ENCODE measurements around the gene ARHGAP4.

Gene ARHGAP4

DNA sequence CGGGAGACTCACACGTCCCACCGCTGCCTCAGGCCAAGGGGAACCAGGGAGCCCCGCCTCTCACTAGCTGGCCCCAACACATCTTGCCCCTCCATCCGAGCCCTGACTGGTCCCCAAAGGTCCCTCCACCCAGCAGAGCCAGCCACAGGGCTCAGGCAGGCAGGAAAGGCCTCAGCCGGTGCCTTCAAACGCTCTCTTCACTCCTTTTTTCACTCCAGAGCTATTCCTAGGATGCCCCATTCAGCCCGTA is 1.5 kb upstream of the ARHGAP4 start:
- no peak for DNase-seq (ENCODE audit: low spot score)

DNA sequence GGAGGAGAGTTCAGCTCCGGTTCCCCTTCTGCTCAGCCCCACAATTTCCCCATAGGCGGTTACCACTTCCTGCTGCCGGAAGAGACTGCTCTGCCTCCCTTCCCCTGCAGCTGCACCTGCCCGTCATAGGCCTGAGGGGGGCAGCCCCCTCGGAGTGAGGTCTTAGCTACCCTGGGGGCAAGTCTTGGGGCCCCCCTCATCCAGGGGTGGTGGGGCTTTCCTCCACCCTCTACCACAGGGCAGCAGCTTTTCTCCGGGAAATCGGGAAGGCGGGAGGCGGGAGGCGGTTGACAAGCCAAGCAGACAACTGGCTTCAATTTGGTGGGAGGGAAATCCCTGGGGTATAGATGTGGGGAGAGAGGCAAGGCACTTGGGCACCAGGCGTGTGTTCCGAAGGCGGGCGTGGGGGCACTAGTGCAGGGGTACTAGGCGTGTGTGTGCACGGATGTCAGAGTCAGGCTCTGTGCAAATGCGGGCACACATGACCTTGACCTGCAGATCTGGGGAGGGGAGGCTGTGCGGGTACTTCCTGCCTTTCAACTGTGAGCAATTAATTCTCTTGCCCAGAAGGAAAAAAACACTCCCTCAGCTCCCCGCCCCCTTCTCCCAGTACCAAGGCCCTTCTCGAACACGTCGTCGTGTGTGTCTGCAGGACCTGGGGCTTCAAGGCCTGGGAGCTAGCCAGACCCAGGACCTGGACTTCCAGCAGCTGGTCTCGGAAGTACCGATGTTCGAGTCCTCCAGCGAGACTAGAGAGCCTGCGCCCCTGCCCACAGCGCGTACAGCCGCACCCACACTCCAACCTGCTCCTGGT is 1.0 kb upstream of the ARHGAP4 start:
- DNase-seq (ENCODE audit: low spot score), result peak; percentile 75

DNA sequence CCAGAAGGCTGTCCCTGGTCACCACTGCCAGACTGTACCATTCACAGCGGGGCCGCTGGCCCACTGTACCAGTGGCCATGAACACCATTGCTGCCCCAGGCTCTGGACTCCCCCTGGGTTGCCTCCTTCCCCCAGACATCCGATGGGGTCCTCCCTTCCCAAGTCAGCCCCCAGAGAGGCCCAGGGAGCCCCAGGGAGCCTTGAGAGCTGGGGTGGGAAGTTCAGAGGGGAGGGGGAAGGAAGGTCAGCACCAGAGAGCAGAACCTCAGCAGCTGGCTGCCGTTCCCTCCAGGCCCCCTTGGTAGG is 441 bp upstream of the ARHGAP4 start:
- DNase-seq (ENCODE audit: low spot score), result no peak

DNA sequence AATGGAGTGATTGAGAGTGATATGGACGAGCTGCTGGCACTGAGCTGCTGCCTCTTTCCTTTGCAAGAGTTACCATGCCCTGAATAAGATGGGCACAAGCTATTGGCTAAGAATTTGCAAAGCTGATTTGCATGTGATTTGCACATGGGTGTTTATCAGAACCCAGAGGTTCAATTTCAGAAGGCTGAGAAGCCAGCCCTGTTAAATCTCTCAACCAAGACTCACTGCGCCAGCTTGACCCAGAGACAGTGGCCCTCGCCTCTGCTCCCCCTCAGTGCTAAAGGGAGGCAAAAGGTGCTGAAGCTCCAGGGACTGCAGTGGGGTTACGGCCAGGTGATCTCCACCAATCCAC is 701 bp downstream of the ARHGAP4 start:
- DNase-seq (ENCODE audit: low spot score), result no peak

DNA sequence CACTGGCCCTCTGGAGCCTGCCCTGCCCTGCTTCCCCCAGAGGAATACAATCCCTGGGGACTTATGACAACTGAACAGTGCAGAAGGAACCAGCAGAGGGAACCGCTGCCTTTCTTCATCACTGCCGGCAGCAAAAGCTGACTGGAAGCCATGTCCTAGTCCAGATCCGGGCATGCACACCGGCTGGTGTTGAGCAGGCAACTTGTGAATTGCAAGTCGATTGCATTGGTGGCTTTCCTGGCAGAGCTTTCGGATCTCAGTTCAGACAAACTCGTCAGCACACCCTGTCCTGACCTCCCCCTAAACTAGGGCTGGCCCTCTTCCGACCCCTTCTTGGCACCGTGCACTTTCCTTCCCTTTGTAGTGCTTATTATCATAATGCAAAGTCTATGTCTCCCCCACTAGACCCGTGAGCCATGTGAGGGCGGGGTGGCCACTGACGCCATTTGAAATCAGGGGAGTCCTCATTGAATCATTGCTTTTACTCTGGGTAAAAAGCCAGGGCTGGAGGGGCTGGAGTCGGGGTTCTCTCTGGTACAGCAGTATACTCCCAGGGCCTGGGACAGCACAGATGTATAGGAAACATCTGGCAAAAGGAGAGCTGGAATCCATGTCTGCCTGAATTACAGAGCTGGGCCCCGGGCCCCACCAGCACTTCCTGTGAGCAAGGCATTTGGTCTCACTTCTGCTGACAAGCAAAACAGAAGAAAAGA is 1.8 kb downstream of the ARHGAP4 start:
- DNase-seq (ENCODE audit: low spot score), result no peak

DNA sequence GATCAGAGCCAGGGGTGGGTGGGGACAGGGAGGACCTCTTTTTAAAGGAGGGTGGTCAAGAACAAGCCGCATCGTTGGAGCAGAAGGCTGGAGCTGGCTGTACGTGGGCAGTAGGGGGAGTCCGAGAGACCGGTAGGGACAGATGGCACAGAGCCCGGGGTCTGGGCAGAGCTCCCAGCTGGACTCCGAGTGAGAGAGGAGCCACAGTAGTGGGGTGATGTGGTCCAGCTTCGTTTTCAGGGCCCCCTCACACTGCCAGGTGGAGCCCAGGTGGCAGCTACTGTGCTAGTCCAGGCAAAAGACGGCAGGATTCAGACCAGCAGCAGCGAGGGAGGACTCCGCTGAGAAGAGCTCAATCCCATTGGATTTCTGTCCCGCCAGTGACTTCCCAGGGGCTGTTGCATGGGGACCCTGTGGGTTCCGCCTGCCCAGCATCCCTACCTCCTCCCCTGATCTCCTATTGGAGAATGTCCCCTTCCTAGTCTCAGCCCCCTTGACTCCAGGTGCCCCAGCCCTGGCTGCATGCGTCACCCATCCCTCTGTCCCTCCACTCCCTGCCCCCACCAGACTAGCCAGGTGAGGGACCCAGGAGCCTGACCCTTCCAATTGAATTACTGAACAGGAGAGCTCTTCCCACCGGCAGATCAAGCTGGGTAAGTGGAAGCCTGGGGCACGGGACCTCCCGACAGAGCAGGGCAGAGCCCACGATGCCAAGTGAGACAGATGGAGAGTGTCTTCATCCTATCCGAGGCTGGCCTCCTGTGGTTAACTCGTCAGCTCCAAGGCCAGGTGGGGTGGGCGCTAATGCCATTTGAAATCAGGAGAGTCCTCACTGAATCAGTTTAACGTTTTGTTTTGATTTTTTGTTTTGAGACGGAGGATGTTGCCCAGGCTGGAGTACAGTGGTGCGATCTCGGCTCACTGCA is 2.9 kb downstream of the ARHGAP4 start:
- peak; percentile 75 for DNase-seq (ENCODE audit: low spot score)

DNA sequence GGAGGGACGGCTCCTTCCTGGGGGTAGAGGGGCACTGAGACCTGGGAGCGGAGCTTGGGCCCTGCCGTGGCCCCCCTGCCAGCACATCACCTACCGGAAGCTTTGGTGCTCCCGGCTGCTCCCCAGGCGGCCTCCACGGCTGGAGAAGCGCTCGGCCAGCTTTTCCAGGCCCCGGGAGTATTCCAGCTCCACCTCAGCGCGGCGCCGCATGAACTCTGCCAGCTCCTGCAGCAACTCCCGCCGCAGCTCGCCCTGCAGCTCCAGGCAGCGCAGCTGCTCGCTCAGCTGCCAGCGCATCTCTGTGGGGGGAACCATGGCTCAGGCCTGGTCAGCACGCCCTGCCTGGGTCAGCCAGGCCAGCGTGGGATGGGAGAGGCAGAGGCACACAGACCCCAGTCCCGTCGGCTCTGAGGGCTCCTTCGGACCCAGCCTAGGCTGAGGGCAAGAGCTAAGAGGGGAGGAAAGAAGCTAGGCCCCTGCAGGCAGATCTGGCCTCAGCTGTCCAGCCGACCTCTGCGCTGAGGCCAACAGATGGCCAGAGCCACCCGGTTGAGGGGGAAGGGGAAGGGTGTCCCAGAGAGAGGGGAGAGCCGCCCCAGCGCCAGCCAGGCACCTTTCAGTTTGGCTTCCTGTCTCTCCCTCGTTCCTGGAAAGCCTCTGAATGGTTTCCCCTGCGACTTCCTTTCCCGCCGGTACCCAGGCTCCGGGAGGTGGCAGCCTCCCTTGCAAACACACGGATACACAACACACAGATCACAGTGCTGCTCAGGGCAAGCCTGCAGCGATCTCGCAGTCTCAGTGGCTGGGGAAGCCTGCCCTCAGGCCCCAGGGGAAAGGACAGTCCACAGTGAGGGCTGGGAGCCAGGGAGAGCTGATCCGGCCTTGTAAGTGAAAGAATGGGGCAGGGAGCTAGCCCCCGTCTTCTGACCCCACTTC is 4.3 kb downstream of the ARHGAP4 start:
- no peak for DNase-seq (ENCODE audit: low spot score)

DNA sequence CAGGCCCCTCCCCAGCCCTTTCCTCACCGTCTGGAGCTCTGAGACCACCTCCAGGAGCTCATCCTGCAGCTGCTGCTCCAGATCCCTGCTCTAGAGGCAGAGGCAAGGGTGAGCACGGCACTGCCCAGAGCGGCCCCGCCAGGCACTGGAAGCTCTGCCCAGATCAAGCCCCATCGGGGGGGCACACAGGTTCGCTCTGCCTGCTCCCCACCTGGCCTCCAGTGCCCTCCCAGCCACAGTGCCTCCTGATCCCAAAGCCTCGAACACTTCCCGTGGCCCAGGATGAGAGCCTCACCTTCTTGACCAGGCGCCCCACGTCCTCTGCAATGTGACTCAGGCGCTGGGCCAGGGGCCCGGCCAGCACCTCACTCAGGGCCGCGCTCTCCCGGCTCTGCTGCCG is 5.0 kb downstream of the ARHGAP4 start:
- DNase-seq (ENCODE audit: low spot score), result no peak

DNA sequence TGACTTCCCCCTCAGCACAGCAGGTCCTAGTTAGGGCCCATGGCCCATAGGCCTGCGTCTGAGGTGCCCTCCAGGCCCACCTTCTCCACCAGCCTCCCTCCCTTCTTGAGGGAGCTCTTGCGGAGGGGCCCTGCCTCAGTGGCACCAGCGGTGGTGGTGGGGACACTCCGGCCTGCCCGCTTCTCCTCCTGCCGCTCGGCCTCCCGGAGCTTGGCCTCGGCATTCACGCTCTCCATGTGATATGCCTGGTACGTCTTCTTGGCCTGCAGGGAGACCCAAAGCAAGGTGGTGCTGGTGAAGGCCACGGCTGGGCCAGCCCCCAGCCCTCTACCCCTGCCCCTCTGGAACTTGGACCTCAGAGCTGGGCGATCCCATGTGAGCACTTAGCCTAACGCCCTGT is 5.5 kb downstream of the ARHGAP4 start:
- peak; percentile 31 for DNase-seq (ENCODE audit: low spot score)

DNA sequence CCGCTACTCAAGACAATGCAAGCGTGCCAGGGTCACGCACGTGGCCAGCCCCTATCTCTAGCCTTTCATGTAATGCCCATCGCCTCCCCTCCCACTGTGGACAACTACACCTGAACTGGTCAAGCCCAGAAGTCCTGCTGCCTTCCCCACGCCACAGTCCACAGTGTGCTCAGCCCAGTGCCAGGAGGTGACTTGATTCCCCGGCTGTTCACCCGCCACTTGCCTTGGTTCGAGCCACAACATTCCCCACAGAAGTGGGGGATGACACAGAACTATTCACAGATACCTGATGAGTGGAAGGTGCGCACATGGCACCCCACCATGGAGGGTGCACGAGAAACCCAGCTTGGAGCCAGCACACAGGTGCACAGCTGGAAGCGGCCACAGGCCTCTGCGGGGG is 6.8 kb downstream of the ARHGAP4 start:
- peak; percentile 30 for DNase-seq (ENCODE audit: low spot score)

DNA sequence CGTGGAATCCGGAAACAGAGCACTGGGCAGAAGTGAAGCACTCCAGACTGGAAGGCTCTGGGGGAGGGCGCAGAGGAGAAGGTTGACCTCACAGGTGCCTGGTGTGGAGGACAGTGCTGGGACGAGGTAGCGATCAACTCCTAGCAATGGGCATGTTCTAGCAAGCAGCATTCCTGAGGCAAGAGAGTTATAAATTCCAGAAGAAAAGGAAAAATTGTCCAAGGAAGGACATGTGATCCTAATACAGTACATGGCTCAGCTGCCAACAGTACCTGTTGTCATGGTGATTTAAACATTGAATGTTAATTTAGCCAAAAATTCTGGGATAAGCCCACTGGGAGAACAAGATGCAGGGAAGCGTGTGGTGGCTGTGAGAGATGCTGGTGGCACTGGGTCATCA is 8.2 kb downstream of the ARHGAP4 start:
- no peak for DNase-seq (ENCODE audit: low spot score)

DNA sequence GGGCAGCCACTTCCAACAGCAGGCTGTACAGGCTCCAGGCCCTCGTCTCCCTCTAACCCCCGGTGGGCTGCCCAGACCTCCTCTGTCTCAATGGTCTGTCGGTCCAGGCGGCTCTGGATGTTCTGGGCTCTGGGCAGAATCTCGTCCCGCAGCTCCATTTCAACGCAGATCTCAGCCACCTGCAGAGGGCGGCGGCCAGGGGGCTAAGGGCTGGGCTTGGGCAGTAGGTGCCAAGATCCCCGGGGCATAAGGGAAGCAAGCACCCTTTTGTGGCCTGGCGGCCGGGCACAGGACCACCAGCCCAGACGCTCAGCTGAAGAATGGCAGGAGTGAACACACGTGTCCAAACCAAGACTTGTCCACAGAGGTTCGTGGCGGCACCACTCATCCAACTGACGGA is 12.4 kb downstream of the ARHGAP4 start:
- DNase-seq (ENCODE audit: low spot score), result no peak

DNA sequence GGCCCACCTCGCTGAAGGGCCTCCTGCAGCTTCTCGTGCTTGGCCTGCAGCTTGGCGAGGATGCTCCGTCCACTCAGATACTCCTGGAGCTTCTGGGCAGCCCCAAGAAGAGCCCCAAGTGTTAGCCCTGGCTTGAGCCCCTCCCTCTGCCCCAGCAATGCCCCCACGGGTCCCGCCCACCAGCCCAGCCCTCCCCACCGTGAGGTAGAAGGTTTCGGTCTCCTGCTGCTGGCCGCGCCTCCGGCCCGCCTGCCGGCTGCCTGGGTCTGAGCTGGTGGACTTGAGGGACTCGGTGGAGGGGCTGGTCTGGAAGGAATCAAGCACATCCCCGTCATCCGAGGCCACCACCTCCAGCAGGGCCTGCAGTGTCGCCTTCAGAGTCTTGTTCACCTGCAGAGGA is 12.9 kb downstream of the ARHGAP4 start:
- no peak for DNase-seq (ENCODE audit: low spot score)

DNA sequence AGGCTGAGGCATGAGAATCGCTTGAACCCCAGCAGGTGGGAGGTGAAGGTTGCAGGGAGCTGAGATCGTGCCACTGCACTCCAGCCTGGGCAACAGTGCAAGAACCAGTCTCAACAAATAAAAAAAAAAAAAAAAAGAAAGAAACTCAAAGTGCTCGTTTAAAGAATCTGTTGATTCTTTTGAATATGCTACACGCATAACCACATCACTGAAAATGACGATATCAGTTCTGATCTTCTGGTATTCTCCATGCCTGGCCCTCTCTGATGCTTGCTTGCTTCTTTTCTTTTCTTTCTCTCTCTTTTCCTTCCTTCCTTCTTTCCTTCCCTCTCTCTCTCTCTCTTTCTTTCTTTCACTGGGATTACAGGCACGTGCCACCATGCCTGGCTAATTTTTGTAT is 14.3 kb downstream of the ARHGAP4 start:
- DNase-seq (ENCODE audit: low spot score), result no peak

DNA sequence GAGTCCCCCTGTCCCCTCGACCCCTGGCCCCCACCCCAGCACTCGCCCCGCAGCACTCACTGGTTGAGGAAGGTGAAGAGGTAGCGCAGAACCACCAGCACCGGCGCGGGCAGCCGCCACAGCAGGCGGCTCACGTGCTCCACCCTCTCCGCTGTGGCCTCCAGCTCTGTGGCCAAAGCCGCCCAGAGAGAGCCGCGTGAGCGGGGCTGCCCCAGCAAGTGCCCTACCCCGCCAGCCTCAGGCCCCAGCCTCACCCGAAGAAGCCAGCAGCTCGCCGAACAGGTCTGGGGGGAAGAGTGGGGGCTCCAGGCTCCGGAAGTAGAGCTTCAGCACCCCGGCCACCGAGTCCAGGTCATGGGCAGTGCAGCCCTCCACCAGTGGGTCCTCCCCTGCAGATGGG is 15.6 kb downstream of the ARHGAP4 start:
- no peak for DNase-seq (ENCODE audit: low spot score)

DNA sequence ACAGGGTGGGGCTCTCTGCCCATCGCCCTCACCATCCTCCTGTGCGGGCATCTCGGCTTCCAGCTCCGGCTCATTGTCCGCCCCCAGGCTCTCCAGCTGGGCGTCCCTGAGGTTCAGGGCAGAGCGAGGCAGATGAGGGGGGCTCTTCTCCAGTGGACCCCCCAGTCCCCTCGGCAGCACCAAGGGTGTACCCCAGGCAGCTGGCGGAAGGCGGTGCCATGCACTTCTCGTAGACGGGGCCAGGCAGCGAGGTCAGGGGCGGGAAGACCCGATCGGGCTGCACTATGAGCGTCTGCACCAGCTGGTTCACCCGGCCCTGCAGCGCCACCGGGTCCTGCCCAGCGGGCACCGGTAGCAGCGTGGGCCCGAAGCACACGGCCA is 16.1 kb downstream of the ARHGAP4 start:
- DNase-seq (ENCODE audit: low spot score), result no peak

DNA sequence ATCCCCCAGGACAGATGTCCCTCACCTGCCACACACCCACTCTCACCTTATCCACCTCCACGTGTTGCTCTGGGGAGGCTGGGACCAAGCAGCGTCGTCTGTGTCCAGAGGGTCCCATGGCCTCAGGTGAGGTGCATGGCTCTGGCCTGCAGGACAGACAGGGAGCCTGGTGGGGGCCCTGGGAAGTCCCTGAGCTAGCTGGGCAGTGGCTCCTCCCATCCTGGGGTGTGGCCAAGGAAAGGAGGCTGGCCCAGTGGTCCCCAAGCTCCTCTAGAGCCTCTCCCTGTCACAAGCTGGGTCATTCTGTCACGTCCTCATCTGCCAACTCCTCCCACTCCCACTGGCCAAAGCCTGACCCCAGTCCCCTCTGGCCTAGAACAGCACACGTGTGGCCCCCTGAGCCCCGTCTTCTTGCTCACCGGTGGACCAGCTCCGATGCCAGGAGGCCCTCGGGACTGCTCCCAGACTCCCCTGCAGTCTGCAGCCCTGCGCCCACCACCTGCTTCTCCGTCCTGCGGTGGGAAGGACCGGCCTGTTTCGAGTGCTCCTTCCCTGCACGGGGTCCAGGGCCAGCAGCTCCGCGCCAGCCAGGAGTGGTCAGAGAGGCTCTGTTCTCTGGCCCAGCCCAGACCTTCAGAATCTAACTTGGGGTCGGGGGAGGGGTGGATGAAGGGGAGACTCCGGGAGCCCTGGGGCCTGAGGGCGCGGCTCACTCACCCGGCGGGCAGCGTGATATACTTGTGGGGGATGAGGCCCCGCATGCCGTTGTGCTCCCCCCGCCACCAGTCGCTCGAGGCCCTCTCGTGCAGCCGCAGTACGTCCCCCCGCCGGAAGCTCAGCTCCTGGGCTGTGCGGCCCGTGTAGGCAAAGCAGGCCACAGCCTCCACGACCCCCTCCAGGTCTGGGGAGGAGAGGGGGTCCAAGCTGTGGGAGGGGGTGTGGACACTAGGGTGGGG is 16.8 kb downstream of the ARHGAP4 start:
- no peak for DNase-seq (ENCODE audit: low spot score)

DNA sequence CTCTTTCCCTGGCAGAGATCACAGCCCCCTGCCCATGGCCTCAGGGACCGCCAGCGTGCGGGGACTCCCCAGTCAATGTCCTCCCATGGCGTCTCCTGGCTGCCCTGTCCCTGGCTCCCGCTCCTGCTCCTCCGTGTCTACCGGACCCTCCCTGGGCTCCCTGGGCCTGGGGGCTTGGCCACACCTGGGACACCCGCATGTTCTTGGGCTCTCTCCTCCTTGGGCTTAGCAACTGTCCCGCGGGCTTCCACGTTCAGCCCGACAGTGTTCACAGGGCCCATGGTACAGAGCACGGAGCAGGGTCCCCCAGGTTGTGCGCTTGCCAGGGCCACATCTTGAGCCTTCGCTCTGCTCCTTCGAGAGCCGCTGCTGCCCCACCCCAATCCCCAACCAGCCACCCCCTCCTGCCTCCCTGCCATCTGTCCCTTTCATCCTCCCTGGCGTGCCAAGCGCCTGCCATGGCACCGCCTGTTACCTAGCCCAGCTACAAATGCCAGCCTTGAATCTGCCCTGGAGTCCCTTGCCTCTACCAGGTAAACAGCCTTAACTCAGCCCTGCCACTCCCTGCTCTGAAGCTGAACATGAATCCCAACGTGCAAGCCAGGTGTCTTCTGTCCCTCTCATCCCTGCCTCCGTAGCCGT is 17.7 kb downstream of the ARHGAP4 start:
- no peak for DNase-seq (ENCODE audit: low spot score)

DNA sequence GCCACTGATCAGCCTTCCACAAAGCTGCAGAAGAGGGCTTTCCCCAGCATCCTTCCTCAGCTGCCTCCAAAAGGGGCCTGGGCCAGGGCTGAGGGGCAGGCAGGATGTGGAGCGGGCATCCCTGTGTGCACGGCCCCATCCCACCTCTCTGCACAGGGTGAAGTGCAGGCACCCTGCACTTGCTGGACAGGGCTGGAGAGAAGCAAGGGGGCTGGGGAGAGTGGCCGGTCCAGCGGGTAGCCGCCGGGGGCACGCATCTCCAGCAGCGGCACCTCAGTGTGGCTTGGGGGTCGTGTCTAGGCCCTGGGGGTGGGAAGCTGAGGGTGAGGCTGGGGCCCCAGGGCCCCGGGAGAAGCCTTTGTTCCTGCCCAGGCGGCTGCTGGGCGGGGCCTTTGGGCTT is 18.6 kb downstream of the ARHGAP4 start:
- DNase-seq (ENCODE audit: low spot score), result no peak

DNA sequence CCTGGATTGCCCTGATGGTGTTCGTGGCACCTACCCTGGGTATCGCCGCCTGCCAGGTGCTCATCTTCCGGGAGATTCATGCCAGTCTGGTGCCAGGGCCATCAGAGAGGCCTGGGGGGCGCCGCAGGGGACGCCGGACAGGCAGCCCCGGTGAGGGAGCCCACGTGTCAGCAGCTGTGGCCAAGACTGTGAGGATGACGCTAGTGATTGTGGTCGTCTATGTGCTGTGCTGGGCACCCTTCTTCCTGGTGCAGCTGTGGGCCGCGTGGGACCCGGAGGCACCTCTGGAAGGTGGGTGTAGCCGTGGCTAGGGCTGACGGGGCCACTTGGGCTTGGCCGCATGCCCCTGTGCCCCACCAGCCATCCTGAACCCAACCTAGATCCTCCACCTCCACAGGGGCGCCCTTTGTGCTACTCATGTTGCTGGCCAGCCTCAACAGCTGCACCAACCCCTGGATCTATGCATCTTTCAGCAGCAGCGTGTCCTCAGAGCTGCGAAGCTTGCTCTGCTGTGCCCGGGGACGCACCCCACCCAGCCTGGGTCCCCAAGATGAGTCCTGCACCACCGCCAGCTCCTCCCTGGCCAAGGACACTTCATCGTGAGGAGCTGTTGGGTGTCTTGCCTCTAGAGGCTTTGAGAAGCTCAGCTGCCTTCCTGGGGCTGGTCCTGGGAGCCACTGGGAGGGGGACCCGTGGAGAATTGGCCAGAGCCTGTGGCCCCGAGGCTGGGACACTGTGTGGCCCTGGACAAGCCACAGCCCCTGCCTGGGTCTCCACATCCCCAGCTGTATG is 19.7 kb downstream of the ARHGAP4 start:
- DNase-seq (ENCODE audit: low spot score), result no peak

Data from left forelimb (tissue), 1 donor.